Neural cell (in vitro differentiated cells): ENCODE data around the gene FAM163A. TPM values are rescaled to one million over a fixed set of nuclear protein-coding genes. Genes with fewer than 3 reads are reported as not detected.

Experiments
- H2AFZ ChIP-seq: fragments of 200-600, 300-800 bp; sonication (generic), shearing (Covaris generic); 2 replicates; pipeline ENCODE4 v1.6.0; 2014; ENCODE audit warnings: low read depth, mild to moderate bottlenecking, antibody characterized with exemption, low read length, moderate library complexity
- H3F3A ChIP-seq: fragments of 200-600 bp; shearing (Covaris generic); 2 replicates; pipeline ENCODE4 v1.6.1; 2016; ENCODE audit warnings: mild to moderate bottlenecking, moderate library complexity, mixed read lengths, antibody characterized with exemption, low read length; ENCODE audit not compliant: insufficient read depth, poor library complexity, severe bottlenecking
- H3K27ac ChIP-seq: fragments of 200-600, 300-800 bp; sonication (generic), shearing (Covaris generic); 2 replicates; pipeline ENCODE4 v1.5.1; 2014; ENCODE audit warnings: mild to moderate bottlenecking, low read length, moderate library complexity
- H3K27me3 ChIP-seq: fragments of 300-800, 200-600 bp; sonication (generic), shearing (Covaris generic); 2 replicates; pipeline ENCODE4 v1.6.0; 2014; ENCODE audit warnings: mild to moderate bottlenecking, low read depth, low read length, moderate library complexity; ENCODE audit not compliant: insufficient read depth
- H3K36me3 ChIP-seq: fragments of 300-800, 200-600 bp; sonication (generic), shearing (Covaris generic); 2 replicates; pipeline ENCODE4 v1.5.1; 2014; ENCODE audit warnings: mild to moderate bottlenecking, antibody characterized with exemption, low read length, moderate library complexity; ENCODE audit not compliant: insufficient read depth
- H3K4me2 ChIP-seq: fragments of 300-800, 200-600 bp; sonication (generic), shearing (Covaris generic); 2 replicates; pipeline ENCODE4 v1.6.0; 2014; ENCODE audit warnings: mild to moderate bottlenecking, low read length
- H3K4me3 ChIP-seq: fragments of 300-800, 200-600 bp; sonication (generic), shearing (Covaris generic); 2 replicates; pipeline ENCODE4 v1.5.1; 2014; ENCODE audit warnings: mild to moderate bottlenecking, low read length, moderate library complexity
- H3K79me2 ChIP-seq: fragments of 200-600 bp; shearing (Covaris generic); replicated peaks from 2 replicates; pipeline ENCODE4 v1.6.0; 2014; ENCODE audit warnings: mild to moderate bottlenecking, low read length, moderate library complexity; ENCODE audit not compliant: insufficient read depth
- H3K9ac ChIP-seq: fragments of 300-800, 200-600 bp; sonication (generic), shearing (Covaris generic); 2 replicates; pipeline ENCODE4 v1.6.1; 2016; ENCODE audit warnings: mild to moderate bottlenecking, low read length, mixed read lengths
- H3K9me2 ChIP-seq: fragments of 200-600 bp; shearing (Covaris generic); 2 replicates; pipeline ENCODE4 v1.6.1; 2016; ENCODE audit warnings: mild to moderate bottlenecking, low read length, mixed read lengths; ENCODE audit not compliant: insufficient read depth
- H3K9me3 ChIP-seq: fragments of 200-600, 300-800 bp; sonication (generic), shearing (Covaris generic); 2 replicates; pipeline ENCODE4 v1.6.1; 2016; ENCODE audit warnings: mild to moderate bottlenecking, mixed run types, low read length, moderate library complexity, mixed read lengths
- H4K20me1 ChIP-seq: fragments of 200-600 bp; shearing (Covaris generic); 2 replicates; pipeline ENCODE4 v1.6.1; 2016; ENCODE audit warnings: mild to moderate bottlenecking, mixed run types; ENCODE audit not compliant: insufficient read depth
- EP300 ChIP-seq: fragments of 450-650 bp; conservative IDR thresholded peaks from 2 replicates; pipeline ENCODE4 v1.6.1; 2014; ENCODE audit warnings: antibody characterized with exemption, mild to moderate bottlenecking, moderate library complexity; ENCODE audit not compliant: poor library complexity, severe bottlenecking
- EZH2 ChIP-seq: fragments of 200-600, 300-800 bp; shearing (Covaris generic), sonication (generic); IDR thresholded peaks from 2 replicates; pipeline ENCODE4 v1.6.1; 2014; ENCODE audit warnings: antibody characterized with exemption, low read length, borderline replicate concordance, mild to moderate bottlenecking; ENCODE audit not compliant: insufficient read depth, poor library complexity, severe bottlenecking
- MXI1 ChIP-seq: fragments of 450-650 bp; conservative IDR thresholded peaks from 2 replicates; pipeline ENCODE4 v1.6.1; 2014; ENCODE audit warnings: antibody characterized with exemption, mild to moderate bottlenecking; ENCODE audit not compliant: poor library complexity, severe bottlenecking
- POLR2AphosphoS5 ChIP-seq: IDR thresholded peaks from 2 replicates; pipeline ENCODE4 v1.6.1; 2012
- RAD21 ChIP-seq: fragments of 450-650 bp; conservative IDR thresholded peaks from 2 replicates; pipeline ENCODE4 v1.6.1; 2014; ENCODE audit warnings: antibody characterized with exemption, mild to moderate bottlenecking, moderate library complexity
- SMC3 ChIP-seq: fragments of 450-650 bp; conservative IDR thresholded peaks from 2 replicates; pipeline ENCODE4 v1.6.1; 2014; ENCODE audit warnings: antibody characterized with exemption, mild to moderate bottlenecking, moderate library complexity; ENCODE audit not compliant: poor library complexity
- TAF1 ChIP-seq: IDR thresholded peaks from 2 replicates; pipeline ENCODE4 v1.6.1; 2012; ENCODE audit warnings: low read depth
- polyA plus RNA-seq: library from polyadenylated mRNA; depleted of rRNA; stranded (reverse); fragments of >200 nt; gene quantifications from 2 replicates; pipeline ENCODE4 v1.2.3, GENCODE V29; 2014
- TF ChIP-seq, protein P1 (sequence below): fragments of 450-650 bp; IDR thresholded peaks from 2 replicates; pipeline ENCODE4 v1.5.1; 2014; ENCODE audit warnings: antibody characterized with exemption, mild to moderate bottlenecking, moderate library complexity; ENCODE audit not compliant: poor library complexity, severe bottlenecking
- TF ChIP-seq, protein P2 (sequence below): IDR thresholded peaks from 2 replicates; pipeline ENCODE4 v1.6.1; 2012; ENCODE audit warnings: borderline replicate concordance

Gene FAM163A
- polyA plus RNA-seq, 1 donor from 2014 or later = 0.21 TPM

DNA sequence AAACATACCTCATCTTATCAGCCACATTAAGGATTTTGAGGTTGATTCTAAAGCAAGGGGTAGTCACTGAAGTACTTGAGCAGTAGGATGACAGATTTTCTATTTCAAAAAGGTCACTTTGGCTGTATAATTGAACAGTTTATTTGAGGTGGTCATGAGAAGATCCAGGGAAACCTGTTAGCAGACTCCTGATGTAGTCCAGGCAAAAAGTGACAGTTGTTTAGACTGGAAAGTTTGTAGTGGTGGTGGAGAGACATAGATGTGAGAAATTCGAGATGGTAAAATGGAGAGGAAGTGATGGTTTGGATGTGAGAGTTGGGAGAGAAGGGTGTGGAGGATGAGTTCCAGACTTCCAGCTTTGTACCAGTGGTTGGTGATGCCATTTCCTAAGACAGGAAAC, 7.5 kb downstream of the FAM163A start:
- H3K9me2 ChIP-seq = no peaks in the 10 kb centered on the region
- H3K4me3 ChIP-seq = no peak overlapping the region
- H3K36me3 ChIP-seq = no peaks in the 10 kb centered on the region
- H3K4me2 ChIP-seq = no peak overlapping the region
- no peaks in the 10 kb centered on the region for H3K79me2 ChIP-seq
- no peak overlapping the region for H2AFZ ChIP-seq
- no peak overlapping the region for H3K9ac ChIP-seq
- peaks cover 14% of the 10 kb centered on the region for H3K27me3 ChIP-seq
- H3K27ac ChIP-seq = no peak overlapping the region
- TF ChIP-seq SMC3 (no peak), RAD21 (no peak), MXI1 (no peak), EP300 (no peak), TAF1 (no peak), POLR2AphosphoS5 (no peak), EZH2 (no peak)
- TF ChIP-seq, protein P1, sequence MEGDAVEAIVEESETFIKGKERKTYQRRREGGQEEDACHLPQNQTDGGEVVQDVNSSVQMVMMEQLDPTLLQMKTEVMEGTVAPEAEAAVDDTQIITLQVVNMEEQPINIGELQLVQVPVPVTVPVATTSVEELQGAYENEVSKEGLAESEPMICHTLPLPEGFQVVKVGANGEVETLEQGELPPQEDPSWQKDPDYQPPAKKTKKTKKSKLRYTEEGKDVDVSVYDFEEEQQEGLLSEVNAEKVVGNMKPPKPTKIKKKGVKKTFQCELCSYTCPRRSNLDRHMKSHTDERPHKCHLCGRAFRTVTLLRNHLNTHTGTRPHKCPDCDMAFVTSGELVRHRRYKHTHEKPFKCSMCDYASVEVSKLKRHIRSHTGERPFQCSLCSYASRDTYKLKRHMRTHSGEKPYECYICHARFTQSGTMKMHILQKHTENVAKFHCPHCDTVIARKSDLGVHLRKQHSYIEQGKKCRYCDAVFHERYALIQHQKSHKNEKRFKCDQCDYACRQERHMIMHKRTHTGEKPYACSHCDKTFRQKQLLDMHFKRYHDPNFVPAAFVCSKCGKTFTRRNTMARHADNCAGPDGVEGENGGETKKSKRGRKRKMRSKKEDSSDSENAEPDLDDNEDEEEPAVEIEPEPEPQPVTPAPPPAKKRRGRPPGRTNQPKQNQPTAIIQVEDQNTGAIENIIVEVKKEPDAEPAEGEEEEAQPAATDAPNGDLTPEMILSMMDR = no peak
- TF ChIP-seq, protein P2, sequence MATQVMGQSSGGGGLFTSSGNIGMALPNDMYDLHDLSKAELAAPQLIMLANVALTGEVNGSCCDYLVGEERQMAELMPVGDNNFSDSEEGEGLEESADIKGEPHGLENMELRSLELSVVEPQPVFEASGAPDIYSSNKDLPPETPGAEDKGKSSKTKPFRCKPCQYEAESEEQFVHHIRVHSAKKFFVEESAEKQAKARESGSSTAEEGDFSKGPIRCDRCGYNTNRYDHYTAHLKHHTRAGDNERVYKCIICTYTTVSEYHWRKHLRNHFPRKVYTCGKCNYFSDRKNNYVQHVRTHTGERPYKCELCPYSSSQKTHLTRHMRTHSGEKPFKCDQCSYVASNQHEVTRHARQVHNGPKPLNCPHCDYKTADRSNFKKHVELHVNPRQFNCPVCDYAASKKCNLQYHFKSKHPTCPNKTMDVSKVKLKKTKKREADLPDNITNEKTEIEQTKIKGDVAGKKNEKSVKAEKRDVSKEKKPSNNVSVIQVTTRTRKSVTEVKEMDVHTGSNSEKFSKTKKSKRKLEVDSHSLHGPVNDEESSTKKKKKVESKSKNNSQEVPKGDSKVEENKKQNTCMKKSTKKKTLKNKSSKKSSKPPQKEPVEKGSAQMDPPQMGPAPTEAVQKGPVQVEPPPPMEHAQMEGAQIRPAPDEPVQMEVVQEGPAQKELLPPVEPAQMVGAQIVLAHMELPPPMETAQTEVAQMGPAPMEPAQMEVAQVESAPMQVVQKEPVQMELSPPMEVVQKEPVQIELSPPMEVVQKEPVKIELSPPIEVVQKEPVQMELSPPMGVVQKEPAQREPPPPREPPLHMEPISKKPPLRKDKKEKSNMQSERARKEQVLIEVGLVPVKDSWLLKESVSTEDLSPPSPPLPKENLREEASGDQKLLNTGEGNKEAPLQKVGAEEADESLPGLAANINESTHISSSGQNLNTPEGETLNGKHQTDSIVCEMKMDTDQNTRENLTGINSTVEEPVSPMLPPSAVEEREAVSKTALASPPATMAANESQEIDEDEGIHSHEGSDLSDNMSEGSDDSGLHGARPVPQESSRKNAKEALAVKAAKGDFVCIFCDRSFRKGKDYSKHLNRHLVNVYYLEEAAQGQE = no peak
- H3F3A ChIP-seq = no peaks in the 10 kb centered on the region
- H3K9me3 ChIP-seq = no peaks in the 10 kb centered on the region
- H4K20me1 ChIP-seq = no peaks in the 10 kb centered on the region

DNA sequence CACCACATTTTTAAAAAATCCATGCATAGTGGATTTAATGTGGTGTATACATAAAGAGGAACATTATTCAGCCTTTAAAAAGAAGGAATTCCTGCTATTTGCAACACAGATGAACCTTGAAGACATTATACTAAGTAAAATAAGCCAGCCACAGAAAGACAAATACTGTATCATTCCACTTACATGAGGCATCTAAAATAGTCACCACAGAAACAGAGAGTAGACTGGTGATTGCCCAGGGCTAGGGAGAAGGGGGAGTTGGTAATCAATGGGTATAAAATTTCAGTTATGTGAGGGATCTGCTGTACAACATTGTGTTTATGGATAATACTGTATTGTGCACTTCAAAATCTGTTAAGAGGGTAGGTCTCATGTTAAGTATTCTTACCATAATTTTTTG, 10.0 kb downstream of the FAM163A start:
- H2AFZ ChIP-seq = no peak overlapping the region
- H3K9ac ChIP-seq = no peak overlapping the region
- H3K4me2 ChIP-seq = no peak overlapping the region
- H3K9me2 ChIP-seq = no peaks in the 10 kb centered on the region
- no peaks in the 10 kb centered on the region for H3K27me3 ChIP-seq
- no peaks in the 10 kb centered on the region for H3K79me2 ChIP-seq
- H3K9me3 ChIP-seq = no peaks in the 10 kb centered on the region
- no peak for TF ChIP-seq POLR2AphosphoS5
- TF ChIP-seq, protein P2 = no peak
- no peaks in the 10 kb centered on the region for H4K20me1 ChIP-seq
- no peak overlapping the region for H3K4me3 ChIP-seq
- no peaks in the 10 kb centered on the region for H3F3A ChIP-seq
- H3K36me3 ChIP-seq = no peaks in the 10 kb centered on the region
- H3K27ac ChIP-seq = no peak overlapping the region
